Ovary (tissue), 9 donors: ENCODE measurements around the gene CTSO. TPM values are rescaled to one million over a fixed set of nuclear protein-coding genes. Genes with fewer than 3 reads are reported as not detected.

Experiments used
- DNase-seq, 5 donors: peaks; one replicate each; pipeline ENCODE4 v3.0.0-alpha.2; 2019 to 2020
- H3K27ac ChIP-seq, 2 donors: fragments of 200-600 bp; one replicate each; pipeline versions ENCODE4 v1.5.1 to v1.8.0; 2019 to 2022
- H3K27me3 ChIP-seq: fragments of 200-600 bp; one replicate; pipeline ENCODE4 v1.8.0; 2022
- H3K36me3 ChIP-seq: fragments of 200-600 bp; sonication (generic); one replicate; pipeline ENCODE4 v1.5.1; 2019
- H3K4me1 ChIP-seq: one replicate; pipeline ENCODE4 v1.8.1; 2013; ENCODE audit warnings: mild to moderate bottlenecking, moderate library complexity; ENCODE audit not compliant: insufficient read depth
- H3K4me3 ChIP-seq: fragments of 200-600 bp; sonication (generic); one replicate; pipeline ENCODE4 v1.5.1; 2017
- H3K9me3 ChIP-seq, 2 donors: fragments of 200-600 bp in 1 of 2; sonication (generic) in 1 of 2; one replicate each; pipeline versions ENCODE4 v1.5.1 to v1.8.1; 2013 to 2019; ENCODE audit warnings: mild to moderate bottlenecking in 1 of 2, moderate library complexity in 1 of 2
- EP300 ChIP-seq: sonication (generic); formaldehyde crosslinking; IDR thresholded peaks from one replicate; pipeline ENCODE4 v1.6.1; 2017; ENCODE audit warnings: antibody characterized with exemption
- POLR2A ChIP-seq: fragments of 450-650 bp; IDR thresholded peaks from one replicate; pipeline ENCODE4 v1.6.1; 2017; ENCODE audit warnings: antibody characterized with exemption, mild to moderate bottlenecking, moderate library complexity
- WGBS, 3 donors: extraction: QIAGEN DNeasy Blood & Tissue Kit in 1 of 3; methylation state at CpG; one replicate each; pipeline versions ENCODE4 v1.1.5 to v1.1.7; 2013 to 2017; 5-methylcytosine and 5-hydroxymethylcytosine counted together
- intact Hi-C, 4 donors: fragments of 100-400 bp; cut with DNase I; formaldehyde crosslinking; loops; one replicate each; pipeline versions ENCODE4 v1.11.0 to v1.15.1; 2022 to 2023
- polyA plus RNA-seq, 2 donors: library from polyadenylated mRNA; stranded (reverse); fragments of 200-250 nt in 1 of 2; fragments of 350-450 nt in 1 of 2; fragmentation: Illumina TruSeq in 1 of 2; extraction: RNeasy Lipid Tissue Mini Kit (QIAGEN cat#74804) in 1 of 2; gene quantifications; one replicate each; pipeline ENCODE4 v1.2.3, GENCODE V29; 2013 to 2014
- total RNA-seq, 7 donors: library from RNA; depleted of rRNA in 2 of 7; stranded (reverse); fragments of >200 nt in 2 of 7; fragmentation: NEBNext Ultra II Directional in 3 of 7; extraction: Animal tissue kit (Norgen Biotek cat#: 25700) in 3 of 7; gene quantifications; one replicate each; pipeline versions ENCODE4 v1.1.0 to v1.2.4, GENCODE V29; 2016 to 2023
- TF ChIP-seq, protein P1 (sequence below), 3 donors: fragments of 450-650 bp in 2 of 3; fragments of 200-600 bp in 1 of 3; IDR thresholded peaks; one replicate each; pipeline versions ENCODE4 v1.5.1 to v1.8.0; 2016 to 2022; ENCODE audit warnings: antibody characterized with exemption in 3 of 3, mild to moderate bottlenecking in 1 of 3
- donor health status: DM: no; HTN: no; CAD: no; lungs with moderate emphysema.
- donor health status: DM: no; HTN: no; CAD: no.
- donor health status: Bipolar disorder and iron deficiency.
- donor health status: DM: yes; HTN: yes; CAD: no.
- donor health status: DM: no; HTN: no; CAD: no.
- donor health status: DM: yes; HTN: yes; CAD: no.

CTSO gene
- total and polyA plus RNA-seq, 9 donors: 12.0 to 58.3 (median 20.6) TPM

DNA sequence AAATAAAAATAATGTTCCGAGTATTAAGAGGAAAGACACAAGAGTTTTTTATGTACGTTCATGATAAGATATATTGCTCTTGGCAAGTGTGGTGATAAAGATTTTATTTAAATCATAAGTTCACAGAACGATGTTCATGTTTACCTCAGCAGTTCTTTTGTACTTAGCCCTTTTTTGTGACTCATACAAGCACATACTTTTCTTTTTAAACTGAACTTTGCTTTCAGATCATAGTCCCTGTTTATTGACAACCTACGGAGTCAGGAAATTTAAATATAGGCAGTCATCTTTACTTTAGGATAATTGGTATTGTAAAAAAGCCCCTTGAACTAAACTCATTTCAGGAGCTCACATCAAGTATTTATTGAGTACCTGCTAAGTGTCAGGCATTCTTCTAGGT lies 1.3 kb upstream of the CTSO start:
- Histone ChIP-seq H3K27ac (no peak overlapping the region), H3K4me1 (no peaks in the 10 kb centered on the region), H3K4me3 (no peak overlapping the region), H3K36me3 (no peaks in the 10 kb centered on the region), H3K27me3 (no peaks in the 10 kb centered on the region), H3K9me3 (no peaks in the 10 kb centered on the region)
- no peak for DNase-seq
- WGBS, 3 donors: 68 to 74% (median 73%) methylated on average over 4 of the region's 4 CpGs
- intact Hi-C loops: loop anchor here (5.0 to 10.0 kb wide), 2 partner anchors 140 to 143 kb away; no protein-coding TSS in a partner anchor
- TF ChIP-seq POLR2A: no peak
- TF ChIP-seq, protein P1, sequence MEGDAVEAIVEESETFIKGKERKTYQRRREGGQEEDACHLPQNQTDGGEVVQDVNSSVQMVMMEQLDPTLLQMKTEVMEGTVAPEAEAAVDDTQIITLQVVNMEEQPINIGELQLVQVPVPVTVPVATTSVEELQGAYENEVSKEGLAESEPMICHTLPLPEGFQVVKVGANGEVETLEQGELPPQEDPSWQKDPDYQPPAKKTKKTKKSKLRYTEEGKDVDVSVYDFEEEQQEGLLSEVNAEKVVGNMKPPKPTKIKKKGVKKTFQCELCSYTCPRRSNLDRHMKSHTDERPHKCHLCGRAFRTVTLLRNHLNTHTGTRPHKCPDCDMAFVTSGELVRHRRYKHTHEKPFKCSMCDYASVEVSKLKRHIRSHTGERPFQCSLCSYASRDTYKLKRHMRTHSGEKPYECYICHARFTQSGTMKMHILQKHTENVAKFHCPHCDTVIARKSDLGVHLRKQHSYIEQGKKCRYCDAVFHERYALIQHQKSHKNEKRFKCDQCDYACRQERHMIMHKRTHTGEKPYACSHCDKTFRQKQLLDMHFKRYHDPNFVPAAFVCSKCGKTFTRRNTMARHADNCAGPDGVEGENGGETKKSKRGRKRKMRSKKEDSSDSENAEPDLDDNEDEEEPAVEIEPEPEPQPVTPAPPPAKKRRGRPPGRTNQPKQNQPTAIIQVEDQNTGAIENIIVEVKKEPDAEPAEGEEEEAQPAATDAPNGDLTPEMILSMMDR (IDR thresholded peaks at IDR 0.05): no peak
- TF ChIP-seq EP300: no peak

DNA sequence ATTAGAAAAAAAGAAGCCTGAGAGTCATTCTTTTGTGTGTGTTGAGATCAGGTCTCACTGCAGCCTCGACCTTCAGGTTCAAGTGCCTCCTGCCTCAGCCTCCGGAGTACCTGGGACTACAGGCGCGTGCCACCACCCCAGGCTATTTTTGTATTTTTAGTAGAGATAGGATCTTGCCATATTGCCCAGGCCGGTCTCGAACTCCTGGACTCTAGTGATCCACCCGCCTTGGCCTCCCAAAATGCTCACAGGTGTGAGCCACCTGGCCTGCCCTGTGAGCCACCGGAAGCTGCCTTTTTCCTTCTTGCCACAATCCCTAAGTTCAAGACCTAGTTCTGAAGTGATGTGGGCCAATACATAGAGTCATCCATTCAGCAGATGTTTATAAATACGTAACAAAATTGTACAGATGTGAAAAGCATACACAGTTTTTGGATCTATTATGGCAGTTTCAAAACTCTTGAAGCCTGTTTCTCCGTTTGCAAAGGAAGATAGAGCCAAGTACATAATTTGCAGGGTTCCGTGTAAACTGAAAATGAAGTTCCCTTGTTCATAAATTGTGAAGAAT lies 536 bp upstream of the CTSO start:
- whole genome bisulfite sequencing, 3 donors: 65 to 77% (median 70%) methylated on average over 11 of the region's 11 CpGs

DNA sequence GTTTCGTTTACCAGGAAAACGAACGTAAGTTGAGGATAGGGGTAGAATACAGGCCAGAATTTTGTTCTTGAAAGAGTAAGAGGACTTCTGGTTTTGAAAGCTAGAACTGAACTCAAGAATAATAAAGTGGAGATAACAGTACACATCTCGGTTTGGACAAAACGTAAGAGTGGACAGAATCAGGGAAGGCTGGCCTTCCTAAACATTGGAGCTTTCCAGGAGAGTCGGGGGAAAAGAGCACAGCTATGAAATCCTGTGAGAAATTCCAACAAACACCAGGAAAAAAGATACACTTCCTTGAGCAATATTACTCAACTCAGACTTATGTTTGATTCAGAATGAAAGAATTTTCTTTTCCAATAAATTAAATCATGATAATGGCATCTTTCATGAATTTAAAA lies 1.2 kb downstream of the CTSO start:
- peak overlapping the region in 1 of 2 donors; percentile 96 for H3K27ac ChIP-seq
- TF ChIP-seq, protein P1 (IDR thresholded peaks at IDR 0.05): no peak
- no peak for TF ChIP-seq EP300
- no peak for TF ChIP-seq POLR2A
- H3K27me3 ChIP-seq: no peaks in the 10 kb centered on the region
- DNase-seq: no peak
- no peak overlapping the region for H3K4me3 ChIP-seq
- H3K36me3 ChIP-seq: no peaks in the 10 kb centered on the region
- H3K9me3 ChIP-seq: no peaks in the 10 kb centered on the region
- intact Hi-C loops: loop anchor here (5.0 to 10.0 kb wide), 2 partner anchors 138 to 140 kb away; no protein-coding TSS in a partner anchor
- 8 to 12% (median 9%) methylated on average over 6 of the region's 6 CpGs for WGBS, 3 donors
- H3K4me1 ChIP-seq: no peaks in the 10 kb centered on the region

More for the DNA sequence above, 536 bp upstream of the CTSO start:
- TF ChIP-seq, protein P1 (IDR thresholded peaks at IDR 0.05): no peak
- TF ChIP-seq EP300 (no peak), POLR2A (no peak)
- intact Hi-C loops: loop anchor here (5.0 to 10.0 kb wide), 2 partner anchors 139 to 142 kb away; no protein-coding TSS in a partner anchor
- Histone ChIP-seq H3K9me3 (no peaks in the 10 kb centered on the region), H3K36me3 (no peaks in the 10 kb centered on the region), H3K4me1 (no peaks in the 10 kb centered on the region), H3K4me3 (peak overlapping the region; percentile 62), H3K27ac (peak overlapping the region; percentile 90 to 96), H3K27me3 (no peaks in the 10 kb centered on the region)
- peak in 3 of 5 donors; percentile 22 to 32 (median 27) for DNase-seq

DNA sequence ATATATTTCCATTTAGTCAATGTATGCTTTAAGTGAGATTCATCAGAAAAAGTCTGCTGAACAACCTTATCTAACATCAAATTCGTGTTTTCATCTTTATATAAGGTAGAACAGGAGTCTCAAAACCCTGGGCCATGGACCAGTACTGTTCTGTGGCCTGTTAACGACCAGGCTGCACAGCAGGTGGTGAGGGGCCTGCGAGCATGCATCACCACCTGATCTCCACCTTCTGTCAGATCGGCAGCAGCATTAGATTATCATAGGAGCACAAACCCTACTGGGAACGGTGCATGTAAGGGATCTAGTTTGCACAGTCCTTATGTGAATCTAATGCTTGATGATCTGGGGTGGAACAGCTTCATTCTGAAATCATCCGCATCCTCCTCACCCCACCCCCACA lies 3.2 kb downstream of the CTSO start:
- H3K36me3 ChIP-seq: no peaks in the 10 kb centered on the region
- H3K9me3 ChIP-seq: no peaks in the 10 kb centered on the region
- WGBS, 3 donors: 83 to 91% (median 89%) methylated on average over 6 of the region's 6 CpGs
- H3K4me3 ChIP-seq: no peak overlapping the region
- H3K4me1 ChIP-seq: no peaks in the 10 kb centered on the region
- no peak for DNase-seq
- no peaks in the 10 kb centered on the region for H3K27me3 ChIP-seq
- intact Hi-C loops: loop anchor here (5.0 to 10.0 kb wide), 2 partner anchors 136 to 138 kb away; no protein-coding TSS in a partner anchor
- TF ChIP-seq, protein P1 (IDR thresholded peaks at IDR 0.05): no peak
- TF ChIP-seq POLR2A (no peak), EP300 (no peak)
- no peak overlapping the region for H3K27ac ChIP-seq
